GM23338 (cell line): ENCODE results near the gene HSD11B1. TPM values are rescaled to one million over a fixed set of nuclear protein-coding genes. Genes with fewer than 3 reads are reported as not detected.

ENCODE experiments used
- ATAC-seq: fragments of 200-7000 bp; cut with Tn5 transposase; 3 replicates; pipeline ENCODE4 v1.9.1; 2020
- DNase-seq: peaks from one replicate; pipeline ENCODE4 v3.0.0-alpha.2; 2015; ENCODE audit warnings: low spot score
- H2AFZ ChIP-seq: fragments of 200-600 bp; sonication (generic); 2 replicates; pipeline ENCODE4 v1.8.0; 2016; ENCODE audit warnings: antibody characterized with exemption, mild to moderate bottlenecking, moderate library complexity
- H3F3A ChIP-seq: fragments of 200-600 bp; sonication (generic); replicated peaks from 2 replicates; pipeline ENCODE4 v1.8.0; 2017; ENCODE audit warnings: antibody characterized with exemption, mixed run types, low read depth
- H3K27ac ChIP-seq: fragments of 200-600 bp; sonication (generic); 2 replicates; pipeline ENCODE4 v1.6.1; 2016; ENCODE audit warnings: low read depth
- H3K27me3 ChIP-seq: fragments of 200-600 bp; sonication (generic); 2 replicates; pipeline ENCODE4 v1.8.0; 2016; ENCODE audit warnings: mild to moderate bottlenecking, mixed run types, moderate library complexity; ENCODE audit not compliant: insufficient read depth
- H3K36me3 ChIP-seq: fragments of 200-600 bp; sonication (generic); 2 replicates; pipeline ENCODE4 v1.8.0; 2016; ENCODE audit warnings: mild to moderate bottlenecking; ENCODE audit not compliant: insufficient read depth
- H3K4me1 ChIP-seq: fragments of 200-600 bp; sonication (generic); 2 replicates; pipeline ENCODE4 v1.8.0; 2016; ENCODE audit warnings: mild to moderate bottlenecking, moderate library complexity; ENCODE audit not compliant: insufficient read depth
- H3K4me2 ChIP-seq: fragments of 200-600 bp; sonication (generic); 2 replicates; pipeline ENCODE4 v1.7.1; 2017; ENCODE audit warnings: mixed run types
- H3K4me3 ChIP-seq: fragments of 200-600 bp; sonication (generic); 2 replicates; pipeline ENCODE4 v1.6.1; 2016; ENCODE audit warnings: mixed run types
- H3K79me2 ChIP-seq: fragments of 200-600 bp; sonication (generic); replicated peaks from 2 replicates; pipeline ENCODE4 v1.8.0; 2017; ENCODE audit warnings: mild to moderate bottlenecking; ENCODE audit not compliant: insufficient read depth
- H3K9me2 ChIP-seq: fragments of 200-600 bp; sonication (generic); 2 replicates; pipeline ENCODE4 v1.8.0; 2017; ENCODE audit not compliant: insufficient read depth
- H4K20me1 ChIP-seq: fragments of 200-600 bp; sonication (generic); replicated peaks from 2 replicates; pipeline ENCODE4 v1.8.0; 2017; ENCODE audit warnings: mild to moderate bottlenecking; ENCODE audit not compliant: insufficient read depth
- H3K27ac Mint-ChIP-seq: 2 replicates; pipeline ENCODE4 v1.8.0; 2020; ENCODE audit warnings: inconsistent platforms, mild to moderate bottlenecking, moderate library complexity, mixed read lengths
- H3K27me3 Mint-ChIP-seq: 3 replicates; pipeline ENCODE4 v1.8.0; 2022; ENCODE audit warnings: low read depth, mild to moderate bottlenecking, moderate library complexity, mixed read lengths, inconsistent platforms; ENCODE audit not compliant: insufficient read depth, poor library complexity
- H3K36me3 Mint-ChIP-seq: 3 replicates; pipeline ENCODE4 v1.8.0; 2021; ENCODE audit warnings: low read depth, mild to moderate bottlenecking, inconsistent platforms, moderate library complexity, mixed read lengths
- H3K4me1 Mint-ChIP-seq: 3 replicates; pipeline ENCODE4 v1.8.0; 2020; ENCODE audit warnings: mild to moderate bottlenecking, inconsistent platforms, mixed read lengths
- H3K4me3 Mint-ChIP-seq: 3 replicates; pipeline ENCODE4 v1.8.0; 2021; ENCODE audit warnings: moderate library complexity, mild to moderate bottlenecking, inconsistent platforms, mixed read lengths
- H3K9me3 Mint-ChIP-seq: 3 replicates; pipeline ENCODE4 v1.8.0; 2020; ENCODE audit warnings: moderate library complexity, mild to moderate bottlenecking, inconsistent platforms, mixed read lengths
- CREB1 ChIP-seq: fragments of 250-450 bp; sonication (Bioruptor Pico); IDR thresholded peaks from 2 replicates; pipeline ENCODE4 v1.5.0; 2020; ENCODE audit warnings: low read depth, mild to moderate bottlenecking, moderate library complexity
- CTCF ChIP-seq, 2 experiments: fragments of 200-600 bp in 1 of 2; sonication (generic) in 1 of 2; conservative IDR thresholded peaks; 2 replicates each; pipeline versions ENCODE4 v1.5.1 to v1.6.1; 2016 to 2017; ENCODE audit warnings: antibody characterized with exemption in 2 of 2, low read depth in 2 of 2, mild to moderate bottlenecking in 2 of 2, moderate library complexity in 1 of 2
- EZH2 ChIP-seq: fragments of 200-600 bp; sonication (generic); IDR thresholded peaks from one replicate; pipeline ENCODE4 v1.8.0; 2017; ENCODE audit warnings: antibody characterized with exemption, mild to moderate bottlenecking, low read depth; ENCODE audit not compliant: unreplicated experiment
- EZH2phosphoT487 ChIP-seq: fragments of 200-600 bp; sonication (generic); IDR thresholded peaks from one replicate; pipeline ENCODE4 v1.8.1; 2018; ENCODE audit warnings: antibody characterized with exemption; ENCODE audit not compliant: unreplicated experiment
- JUNB ChIP-seq: IDR thresholded peaks from one replicate; pipeline ENCODE4 v1.6.1; 2016; ENCODE audit warnings: antibody characterized with exemption; ENCODE audit not compliant: unreplicated experiment
- NANOG ChIP-seq: IDR thresholded peaks from 2 replicates; pipeline ENCODE4 v1.6.1; 2016; ENCODE audit warnings: antibody characterized with exemption, borderline replicate concordance
- POLR2AphosphoS5 ChIP-seq: IDR thresholded peaks from 2 replicates; pipeline ENCODE4 v1.6.1; 2016; ENCODE audit warnings: antibody characterized with exemption, low read depth
- STAT1 ChIP-seq: IDR thresholded peaks from one replicate; pipeline ENCODE4 v1.6.1; 2016; ENCODE audit warnings: antibody characterized with exemption; ENCODE audit not compliant: unreplicated experiment
- ZNF114 ChIP-seq: fragments of 250-450 bp; sonication (Bioruptor Pico); IDR thresholded peaks from 2 replicates; pipeline ENCODE4 v1.5.0; 2020; ENCODE audit warnings: mild to moderate bottlenecking, moderate library complexity
- ZNF331 ChIP-seq: fragments of 250-450 bp; sonication (Bioruptor Pico); IDR thresholded peaks from 2 replicates; pipeline ENCODE4 v1.5.0; 2020; ENCODE audit warnings: low read depth, mild to moderate bottlenecking, moderate library complexity
- polyA plus RNA-seq: library from polyadenylated mRNA; unstranded; fragments of >200 nt; fragmentation: Nextera tagmentation; extraction: Ambion mirVana; gene quantifications from 2 replicates; pipeline ENCODE4 v1.2.1, GENCODE V29; 2016
- total RNA-seq: library from RNA; depleted of rRNA; stranded (reverse); fragments of >200 nt; shearing (Covaris generic); gene quantifications from 2 replicates; pipeline ENCODE4 v1.2.3, GENCODE V29; 2014
- TF ChIP-seq, protein P1 (sequence below): fragments of 250-450 bp; sonication (Bioruptor Pico); IDR thresholded peaks from 2 replicates; pipeline ENCODE4 v1.5.0; 2020; ENCODE audit warnings: mild to moderate bottlenecking, moderate library complexity
- TF ChIP-seq, protein P2 (sequence below): IDR thresholded peaks from 2 replicates; pipeline ENCODE4 v1.6.1; 2016; ENCODE audit warnings: antibody characterized with exemption
- TF ChIP-seq, protein P3 (sequence below): IDR thresholded peaks from one replicate; pipeline ENCODE4 v1.6.1; 2018; ENCODE audit warnings: antibody characterized with exemption; ENCODE audit not compliant: unreplicated experiment

Gene HSD11B1
- total and polyA plus RNA-seq, 2 experiments from 2014 or later, result not detected

- DNase-seq (no peak), ATAC-seq (no peak)
- Histone ChIP-seq H3K27me3 (no peaks in the 10 kb centered on the region), H2AFZ (no peak overlapping the region), H3K79me2 (no peaks in the 10 kb centered on the region), H3K4me1 (peaks cover 7% of the 10 kb centered on the region), H4K20me1 (no peaks in the 10 kb centered on the region), H3F3A (no peaks in the 10 kb centered on the region), H3K4me2 (no peak overlapping the region), H3K4me3 (no peak overlapping the region), H3K9me2 (no peaks in the 10 kb centered on the region), H3K27ac (no peak overlapping the region), H3K36me3 (no peaks in the 10 kb centered on the region)
- TF ChIP-seq CTCF (conservative IDR thresholded peaks at IDR 0.05; ENCODE audit: low read depth in 2 of 2), result no peak
- no peak for TF ChIP-seq STAT1
- TF ChIP-seq, protein P1, sequence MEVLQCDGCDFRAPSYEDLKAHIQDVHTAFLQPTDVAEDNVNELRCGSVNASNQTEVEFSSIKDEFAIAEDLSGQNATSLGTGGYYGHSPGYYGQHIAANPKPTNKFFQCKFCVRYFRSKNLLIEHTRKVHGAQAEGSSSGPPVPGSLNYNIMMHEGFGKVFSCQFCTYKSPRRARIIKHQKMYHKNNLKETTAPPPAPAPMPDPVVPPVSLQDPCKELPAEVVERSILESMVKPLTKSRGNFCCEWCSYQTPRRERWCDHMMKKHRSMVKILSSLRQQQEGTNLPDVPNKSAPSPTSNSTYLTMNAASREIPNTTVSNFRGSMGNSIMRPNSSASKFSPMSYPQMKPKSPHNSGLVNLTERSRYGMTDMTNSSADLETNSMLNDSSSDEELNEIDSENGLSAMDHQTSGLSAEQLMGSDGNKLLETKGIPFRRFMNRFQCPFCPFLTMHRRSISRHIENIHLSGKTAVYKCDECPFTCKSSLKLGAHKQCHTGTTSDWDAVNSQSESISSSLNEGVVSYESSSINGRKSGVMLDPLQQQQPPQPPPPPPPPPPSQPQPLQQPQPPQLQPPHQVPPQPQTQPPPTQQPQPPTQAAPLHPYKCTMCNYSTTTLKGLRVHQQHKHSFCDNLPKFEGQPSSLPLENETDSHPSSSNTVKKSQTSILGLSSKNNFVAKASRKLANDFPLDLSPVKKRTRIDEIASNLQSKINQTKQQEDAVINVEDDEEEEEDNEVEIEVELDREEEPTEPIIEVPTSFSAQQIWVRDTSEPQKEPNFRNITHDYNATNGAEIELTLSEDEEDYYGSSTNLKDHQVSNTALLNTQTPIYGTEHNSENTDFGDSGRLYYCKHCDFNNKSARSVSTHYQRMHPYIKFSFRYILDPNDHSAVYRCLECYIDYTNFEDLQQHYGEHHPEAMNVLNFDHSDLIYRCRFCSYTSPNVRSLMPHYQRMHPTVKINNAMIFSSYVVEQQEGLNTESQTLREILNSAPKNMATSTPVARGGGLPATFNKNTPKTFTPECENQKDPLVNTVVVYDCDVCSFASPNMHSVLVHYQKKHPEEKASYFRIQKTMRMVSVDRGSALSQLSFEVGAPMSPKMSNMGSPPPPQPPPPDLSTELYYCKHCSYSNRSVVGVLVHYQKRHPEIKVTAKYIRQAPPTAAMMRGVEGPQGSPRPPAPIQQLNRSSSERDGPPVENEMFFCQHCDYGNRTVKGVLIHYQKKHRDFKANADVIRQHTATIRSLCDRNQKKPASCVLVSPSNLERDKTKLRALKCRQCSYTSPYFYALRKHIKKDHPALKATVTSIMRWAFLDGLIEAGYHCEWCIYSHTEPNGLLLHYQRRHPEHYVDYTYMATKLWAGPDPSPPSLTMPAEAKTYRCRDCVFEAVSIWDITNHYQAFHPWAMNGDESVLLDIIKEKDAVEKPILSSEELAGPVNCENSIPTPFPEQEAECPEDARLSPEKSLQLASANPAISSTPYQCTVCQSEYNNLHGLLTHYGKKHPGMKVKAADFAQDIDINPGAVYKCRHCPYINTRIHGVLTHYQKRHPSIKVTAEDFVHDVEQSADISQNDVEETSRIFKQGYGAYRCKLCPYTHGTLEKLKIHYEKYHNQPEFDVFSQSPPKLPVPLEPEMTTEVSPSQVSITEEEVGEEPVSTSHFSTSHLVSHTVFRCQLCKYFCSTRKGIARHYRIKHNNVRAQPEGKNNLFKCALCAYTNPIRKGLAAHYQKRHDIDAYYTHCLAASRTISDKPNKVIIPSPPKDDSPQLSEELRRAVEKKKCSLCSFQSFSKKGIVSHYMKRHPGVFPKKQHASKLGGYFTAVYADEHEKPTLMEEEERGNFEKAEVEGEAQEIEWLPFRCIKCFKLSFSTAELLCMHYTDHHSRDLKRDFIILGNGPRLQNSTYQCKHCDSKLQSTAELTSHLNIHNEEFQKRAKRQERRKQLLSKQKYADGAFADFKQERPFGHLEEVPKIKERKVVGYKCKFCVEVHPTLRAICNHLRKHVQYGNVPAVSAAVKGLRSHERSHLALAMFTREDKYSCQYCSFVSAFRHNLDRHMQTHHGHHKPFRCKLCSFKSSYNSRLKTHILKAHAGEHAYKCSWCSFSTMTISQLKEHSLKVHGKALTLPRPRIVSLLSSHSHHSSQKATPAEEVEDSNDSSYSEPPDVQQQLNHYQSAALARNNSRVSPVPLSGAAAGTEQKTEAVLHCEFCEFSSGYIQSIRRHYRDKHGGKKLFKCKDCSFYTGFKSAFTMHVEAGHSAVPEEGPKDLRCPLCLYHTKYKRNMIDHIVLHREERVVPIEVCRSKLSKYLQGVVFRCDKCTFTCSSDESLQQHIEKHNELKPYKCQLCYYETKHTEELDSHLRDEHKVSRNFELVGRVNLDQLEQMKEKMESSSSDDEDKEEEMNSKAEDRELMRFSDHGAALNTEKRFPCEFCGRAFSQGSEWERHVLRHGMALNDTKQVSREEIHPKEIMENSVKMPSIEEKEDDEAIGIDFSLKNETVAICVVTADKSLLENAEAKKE, result no peak
- no peak for TF ChIP-seq EZH2phosphoT487
- TF ChIP-seq NANOG, result no peak
- TF ChIP-seq EZH2, result no peak
- TF ChIP-seq, protein P2, sequence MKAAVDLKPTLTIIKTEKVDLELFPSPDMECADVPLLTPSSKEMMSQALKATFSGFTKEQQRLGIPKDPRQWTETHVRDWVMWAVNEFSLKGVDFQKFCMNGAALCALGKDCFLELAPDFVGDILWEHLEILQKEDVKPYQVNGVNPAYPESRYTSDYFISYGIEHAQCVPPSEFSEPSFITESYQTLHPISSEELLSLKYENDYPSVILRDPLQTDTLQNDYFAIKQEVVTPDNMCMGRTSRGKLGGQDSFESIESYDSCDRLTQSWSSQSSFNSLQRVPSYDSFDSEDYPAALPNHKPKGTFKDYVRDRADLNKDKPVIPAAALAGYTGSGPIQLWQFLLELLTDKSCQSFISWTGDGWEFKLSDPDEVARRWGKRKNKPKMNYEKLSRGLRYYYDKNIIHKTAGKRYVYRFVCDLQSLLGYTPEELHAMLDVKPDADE, result no peak
- no peak for TF ChIP-seq ZNF331 (CRISPR knock-in tag)
- no peak for TF ChIP-seq JUNB
- TF ChIP-seq CREB1 (CRISPR knock-in tag), result no peak
- no peak for TF ChIP-seq POLR2AphosphoS5
- no peak for TF ChIP-seq ZNF114 (CRISPR knock-in tag)
- TF ChIP-seq, protein P3, sequence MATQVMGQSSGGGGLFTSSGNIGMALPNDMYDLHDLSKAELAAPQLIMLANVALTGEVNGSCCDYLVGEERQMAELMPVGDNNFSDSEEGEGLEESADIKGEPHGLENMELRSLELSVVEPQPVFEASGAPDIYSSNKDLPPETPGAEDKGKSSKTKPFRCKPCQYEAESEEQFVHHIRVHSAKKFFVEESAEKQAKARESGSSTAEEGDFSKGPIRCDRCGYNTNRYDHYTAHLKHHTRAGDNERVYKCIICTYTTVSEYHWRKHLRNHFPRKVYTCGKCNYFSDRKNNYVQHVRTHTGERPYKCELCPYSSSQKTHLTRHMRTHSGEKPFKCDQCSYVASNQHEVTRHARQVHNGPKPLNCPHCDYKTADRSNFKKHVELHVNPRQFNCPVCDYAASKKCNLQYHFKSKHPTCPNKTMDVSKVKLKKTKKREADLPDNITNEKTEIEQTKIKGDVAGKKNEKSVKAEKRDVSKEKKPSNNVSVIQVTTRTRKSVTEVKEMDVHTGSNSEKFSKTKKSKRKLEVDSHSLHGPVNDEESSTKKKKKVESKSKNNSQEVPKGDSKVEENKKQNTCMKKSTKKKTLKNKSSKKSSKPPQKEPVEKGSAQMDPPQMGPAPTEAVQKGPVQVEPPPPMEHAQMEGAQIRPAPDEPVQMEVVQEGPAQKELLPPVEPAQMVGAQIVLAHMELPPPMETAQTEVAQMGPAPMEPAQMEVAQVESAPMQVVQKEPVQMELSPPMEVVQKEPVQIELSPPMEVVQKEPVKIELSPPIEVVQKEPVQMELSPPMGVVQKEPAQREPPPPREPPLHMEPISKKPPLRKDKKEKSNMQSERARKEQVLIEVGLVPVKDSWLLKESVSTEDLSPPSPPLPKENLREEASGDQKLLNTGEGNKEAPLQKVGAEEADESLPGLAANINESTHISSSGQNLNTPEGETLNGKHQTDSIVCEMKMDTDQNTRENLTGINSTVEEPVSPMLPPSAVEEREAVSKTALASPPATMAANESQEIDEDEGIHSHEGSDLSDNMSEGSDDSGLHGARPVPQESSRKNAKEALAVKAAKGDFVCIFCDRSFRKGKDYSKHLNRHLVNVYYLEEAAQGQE, result no peak
- peaks cover 29% of the 10 kb centered on the region for H3K4me1 Mint-ChIP-seq
- H3K36me3 Mint-ChIP-seq, result no peaks in the 10 kb centered on the region
- no peak overlapping the region for H3K4me3 Mint-ChIP-seq
- no peak overlapping the region for H3K27ac Mint-ChIP-seq
- no peaks in the 10 kb centered on the region for H3K9me3 Mint-ChIP-seq
- H3K27me3 Mint-ChIP-seq, result peaks cover 8% of the 10 kb centered on the region
Observed at GRCh38 chr1:209655411-209656231, 49.0 kb upstream of the HSD11B1 start.
